Glomerular visceral epithelial cell (primary cell): Measurements from ENCODE around the gene VAMP3.
"Not testable (repeated sequence)": the region's sequence is repeated elsewhere in the genome, so short reads cannot be mapped to it uniquely, and the experiment has no call there.

Experiments used
- DNase-seq: peaks from one replicate; pipeline ENCODE4 v3.0.0-alpha.2; 2016; ENCODE audit errors: extremely low spot score

The VAMP3 gene

DNA sequence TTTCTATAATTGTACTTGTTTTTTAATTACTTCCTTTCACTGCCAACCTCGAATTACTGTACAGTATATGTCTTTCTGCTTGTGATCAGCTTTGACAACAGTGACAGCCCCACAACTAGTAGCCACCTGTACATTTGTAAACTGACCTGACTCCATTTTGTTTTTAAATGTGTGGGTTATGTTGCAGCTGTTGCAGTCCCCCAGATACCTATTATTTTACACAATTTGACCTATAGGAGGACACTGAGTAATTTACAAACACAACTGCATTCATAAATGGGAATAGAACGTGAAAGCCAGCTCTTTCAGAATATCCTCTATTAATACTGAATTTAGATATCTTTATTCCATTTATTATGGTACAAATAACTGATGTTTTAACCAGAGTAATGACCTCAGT is 2.5 kb upstream of the VAMP3 start:
- DNase-seq = no peak

GRCh38 chr1:7769673-7770412 is 1.3 kb upstream of the VAMP3 start:
- DNase-seq = no peak

- DNase-seq = no peak
Measured at GRCh38 chr1:7770669-7770996, 463 bp upstream of the VAMP3 start.

- no peak for DNase-seq
Measured at GRCh38 chr1:7771823-7772299, 765 bp downstream of the VAMP3 start.

DNA sequence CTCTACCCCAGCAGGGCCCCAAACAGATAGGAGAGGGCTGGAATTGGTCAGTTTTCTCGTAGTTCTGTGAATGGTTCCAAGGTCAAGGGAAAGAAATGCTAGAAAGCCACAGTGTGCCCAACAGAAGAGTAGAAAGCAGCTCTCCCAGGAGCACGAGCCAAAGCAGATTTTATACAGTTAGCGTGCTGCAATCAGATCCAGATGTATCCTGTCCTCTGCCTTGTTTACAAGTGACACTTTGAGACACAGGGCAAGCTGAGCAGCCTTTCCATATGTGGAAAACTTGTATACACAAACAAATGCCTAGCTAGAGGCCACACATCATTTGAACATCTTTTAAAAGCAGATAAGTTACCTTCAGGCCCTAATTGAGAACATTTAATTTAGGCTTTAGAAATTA is 6.5 kb downstream of the VAMP3 start:
- no peak for DNase-seq

- no peak for DNase-seq
Measured at GRCh38 chr1:7778133-7778628, 7.1 kb downstream of the VAMP3 start.

GRCh38 chr1:7780976-7781375 is 9.9 kb downstream of the VAMP3 start:
- DNase-seq = no peak

DNA sequence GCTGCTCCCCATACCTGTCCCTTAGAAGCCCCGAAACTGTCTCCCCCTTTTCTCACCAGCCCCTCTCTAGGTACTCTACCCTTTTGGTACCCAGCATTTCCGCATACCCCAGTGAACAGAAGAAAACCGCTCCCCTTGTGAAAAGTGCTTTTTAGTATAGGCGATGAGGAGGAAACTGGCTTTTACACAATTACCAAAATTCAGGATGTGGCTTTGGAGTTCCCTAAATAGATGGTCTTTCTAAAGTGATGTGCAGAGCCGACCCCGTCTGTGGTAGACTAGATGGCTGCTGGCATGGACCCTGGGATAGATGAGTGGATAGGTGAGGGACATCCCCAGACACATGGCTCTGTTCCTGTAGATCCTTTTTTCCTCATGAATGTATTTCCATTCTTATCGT is 10.4 kb downstream of the VAMP3 start:
- no peak for DNase-seq

DNA sequence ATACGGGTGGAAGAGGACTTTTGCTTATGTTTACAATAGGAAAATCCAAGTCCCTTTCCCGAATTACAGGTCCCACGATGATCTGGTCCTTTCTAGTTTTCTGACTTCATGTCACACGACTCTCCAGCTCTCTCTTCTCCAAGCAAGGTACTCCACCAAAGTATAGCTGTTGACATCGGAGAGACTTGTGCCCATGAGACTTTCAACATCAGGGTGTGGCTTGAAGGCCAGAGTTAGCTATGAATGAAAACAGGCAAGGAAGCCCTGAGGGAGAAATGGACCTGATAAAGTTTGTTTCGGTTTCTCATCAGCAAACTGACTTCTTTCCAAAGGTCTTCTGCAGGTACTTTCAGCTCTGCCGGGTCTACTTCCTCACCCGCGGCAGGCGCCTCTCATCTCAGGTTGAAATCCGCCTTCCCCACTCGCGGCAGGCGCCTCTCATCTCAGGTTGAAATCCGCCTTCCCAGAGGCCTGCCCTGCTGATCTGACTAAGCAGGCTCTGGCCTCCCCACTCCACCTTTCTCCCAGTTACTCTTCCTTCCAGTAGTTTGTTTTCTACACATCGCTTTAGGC is 10.9 kb downstream of the VAMP3 start:
- DNase-seq = no peak

- DNase-seq = peak; percentile 84
Measured at GRCh38 chr1:7783178-7783711, 12.1 kb downstream of the VAMP3 start.

DNA sequence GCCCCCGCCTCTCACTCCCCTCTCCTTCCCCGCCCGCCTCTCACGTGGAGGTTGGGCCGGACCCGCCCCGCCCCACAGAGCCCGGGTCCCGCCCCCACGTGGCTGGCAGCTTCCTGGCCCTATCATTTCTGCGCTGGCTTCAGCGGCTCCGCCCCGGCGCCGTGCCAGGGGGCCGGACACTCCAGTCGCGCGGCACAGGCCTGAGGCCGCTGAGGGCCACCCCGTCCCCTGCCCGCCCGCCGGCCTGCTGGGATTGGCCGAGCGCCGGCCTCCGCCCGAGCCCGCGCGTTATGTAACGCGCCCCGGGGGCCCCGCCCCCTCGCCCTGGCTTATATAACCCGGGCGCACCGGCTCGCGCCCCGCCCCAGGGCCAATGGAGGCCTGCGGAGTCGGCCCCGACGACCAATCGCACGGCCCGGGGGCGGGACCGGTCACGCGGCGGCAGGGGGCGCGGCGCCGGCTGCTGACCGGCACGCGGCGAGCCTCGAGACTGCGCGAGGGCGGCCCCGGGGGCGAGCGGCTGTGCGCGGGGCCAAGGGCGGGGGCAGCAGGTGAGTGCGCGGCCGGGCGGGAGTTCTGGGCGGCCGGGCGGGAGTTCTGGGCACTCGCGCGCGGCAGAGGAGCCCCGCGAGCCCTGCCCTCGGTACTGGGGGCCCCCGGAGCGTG is 12.9 kb downstream of the VAMP3 start, which contains the start of gene PER3:
Gene PER3 (plus strand): TSS at position 466 of the 666 bp plus-strand sequence. CDS start 587 bp downstream, outside the sequence.
- DNase-seq = peak; percentile 99

DNA sequence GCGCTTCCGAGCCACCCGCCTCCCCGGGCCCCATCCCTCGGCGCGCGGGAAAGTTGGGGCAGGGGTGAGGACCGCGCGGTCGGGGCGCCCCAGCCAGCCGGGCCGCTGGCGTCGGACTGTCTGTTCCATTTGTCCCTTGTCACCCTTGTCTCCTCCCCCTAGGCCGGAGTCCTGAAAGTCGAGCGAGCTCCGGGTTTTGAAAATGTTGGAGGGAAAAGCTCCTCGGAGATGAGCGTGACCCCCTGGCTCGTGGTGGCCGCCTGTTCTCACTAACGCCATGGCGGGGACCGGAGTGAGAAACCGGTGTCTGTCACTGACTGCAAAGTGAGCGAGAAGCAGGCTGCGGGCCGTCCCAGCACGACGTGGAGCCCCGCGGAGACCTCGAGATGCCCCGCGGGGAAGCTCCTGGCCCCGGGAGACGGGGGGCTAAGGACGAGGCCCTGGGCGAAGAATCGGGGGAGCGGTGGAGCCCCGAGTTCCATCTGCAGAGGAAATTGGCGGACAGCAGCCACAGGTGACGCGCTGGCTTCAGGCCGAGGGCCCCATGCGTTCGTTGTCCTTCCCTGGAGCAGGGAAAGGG is 13.5 kb downstream of the VAMP3 start:
- DNase-seq = no peak

- no peak for DNase-seq
Measured at GRCh38 chr1:7785108-7785507, 14.0 kb downstream of the VAMP3 start.

DNA sequence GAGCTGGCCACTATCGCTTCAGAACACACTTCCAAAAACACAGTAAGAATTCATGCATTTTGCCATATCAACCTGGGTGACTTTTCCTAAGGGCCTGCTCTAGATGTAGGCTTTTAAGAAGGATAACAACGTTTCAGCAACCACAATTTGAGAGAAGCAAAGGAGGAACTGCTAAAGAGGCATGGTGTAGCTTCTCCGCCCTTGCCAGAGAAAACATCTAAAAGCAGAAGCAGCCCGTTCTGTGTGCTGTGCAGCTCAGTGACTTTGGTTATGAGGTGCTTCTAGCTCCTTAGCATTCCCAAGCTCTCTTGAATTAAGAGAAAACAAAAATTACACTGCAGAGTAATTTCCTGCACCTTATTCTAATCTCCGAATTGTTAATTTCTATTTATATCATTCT is 15.7 kb downstream of the VAMP3 start:
- DNase-seq = no peak

- no peak for DNase-seq
Measured at GRCh38 chr1:7789828-7790227, 18.7 kb downstream of the VAMP3 start.

GRCh38 chr1:7791027-7791426 is 19.9 kb downstream of the VAMP3 start:
- DNase-seq = not testable (repeated sequence)

DNA sequence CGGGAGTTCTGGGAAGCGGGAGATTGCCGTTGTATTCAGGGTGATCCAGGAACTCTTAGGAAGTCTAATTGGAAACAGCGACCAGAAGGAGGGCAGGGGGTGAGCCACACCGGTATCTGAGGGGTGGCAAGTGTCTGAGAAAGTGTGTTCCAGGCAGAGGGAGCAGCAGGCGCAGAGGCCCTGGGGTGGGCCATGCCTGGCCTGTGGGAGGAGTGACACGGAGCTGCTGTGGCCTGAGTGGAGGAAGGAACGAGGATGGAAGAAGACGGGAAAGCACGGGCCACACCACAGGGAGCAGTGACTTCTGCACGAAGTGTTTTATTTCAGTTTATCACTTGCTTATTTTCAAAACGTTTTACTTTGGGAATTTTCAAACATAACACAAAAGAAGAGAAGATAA is 24.3 kb downstream of the VAMP3 start:
- DNase-seq = no peak

- no peak for DNase-seq
Measured at GRCh38 chr1:7805460-7805859, 34.4 kb downstream of the VAMP3 start.

DNA sequence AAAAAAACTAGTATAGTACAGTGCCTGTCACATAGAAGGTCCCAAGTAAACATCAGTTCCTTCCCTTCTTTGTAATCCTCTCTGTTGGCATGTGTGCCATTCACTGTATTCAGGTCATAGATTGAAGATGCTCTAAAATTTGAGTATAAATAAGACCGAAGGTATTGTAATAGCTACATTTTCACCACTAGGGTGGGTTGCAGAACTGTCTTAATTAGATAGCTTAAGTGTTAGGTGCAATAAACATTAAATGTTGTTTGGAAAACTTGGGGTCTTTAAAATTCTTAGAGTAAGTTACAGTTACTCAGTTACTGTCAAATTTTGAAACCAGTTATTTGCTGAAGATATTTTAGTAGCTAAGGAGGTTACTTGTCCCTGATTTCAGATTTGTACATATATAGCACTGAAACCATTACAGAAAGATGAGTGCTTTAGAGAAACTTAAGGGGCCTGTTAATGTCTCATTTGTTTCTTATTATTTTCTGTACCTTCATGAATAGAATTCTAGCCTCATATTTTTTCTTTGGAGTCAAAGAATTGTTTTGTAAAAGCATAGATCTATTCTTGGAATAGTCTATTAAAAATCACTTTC is 37.3 kb downstream of the VAMP3 start:
- peak; percentile 8 for DNase-seq

DNA sequence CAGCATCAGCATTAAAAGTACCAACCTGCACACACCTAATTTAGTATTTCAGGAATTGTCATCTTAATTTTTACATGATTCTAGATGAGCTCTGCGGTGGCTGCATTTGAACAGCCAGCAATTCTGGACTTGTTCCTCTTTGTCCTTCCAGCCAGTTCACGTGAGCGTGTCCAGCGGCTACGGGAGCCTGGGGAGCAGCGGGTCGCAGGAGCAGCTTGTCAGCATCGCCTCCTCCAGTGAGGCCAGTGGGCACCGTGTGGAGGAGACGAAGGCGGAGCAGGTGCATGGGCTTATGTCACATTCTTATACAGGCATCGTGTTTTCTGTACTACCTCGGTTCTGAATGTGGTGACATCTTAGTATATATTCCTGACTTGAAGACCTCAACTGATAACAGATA is 38.6 kb downstream of the VAMP3 start:
- no peak for DNase-seq

DNA sequence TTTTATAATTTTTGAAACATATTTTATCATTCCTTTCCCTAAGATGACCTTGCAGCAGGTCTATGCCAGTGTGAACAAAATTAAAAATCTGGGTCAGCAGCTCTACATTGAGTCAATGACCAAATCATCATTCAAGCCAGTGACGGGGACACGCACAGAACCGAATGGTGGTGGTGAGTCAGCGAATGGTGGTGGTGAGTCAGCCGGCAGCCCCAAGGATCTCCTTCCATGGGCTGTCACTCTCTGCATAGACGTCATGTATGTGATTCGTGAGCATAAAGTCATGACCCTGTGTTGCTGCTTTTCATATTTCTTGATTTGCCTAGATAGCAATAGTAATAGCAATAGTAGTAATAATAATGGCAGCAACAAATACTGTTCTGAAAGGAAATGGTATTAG is 39.3 kb downstream of the VAMP3 start:
- DNase-seq = peak; percentile 74

GRCh38 chr1:7811476-7811875 is 40.4 kb downstream of the VAMP3 start:
- DNase-seq = no peak
